Activated T-cell treated with anti-CD3 and anti-CD28 coated beads, Interleukin-2, amount 50 U/mL, for 1 hour (primary cell): ENCODE measurements around the gene TRAK1.

Experiments used
- DNase-seq: peaks from one replicate; pipeline ENCODE4 v3.0.0-alpha.2; 2020

The TRAK1 gene

DNA sequence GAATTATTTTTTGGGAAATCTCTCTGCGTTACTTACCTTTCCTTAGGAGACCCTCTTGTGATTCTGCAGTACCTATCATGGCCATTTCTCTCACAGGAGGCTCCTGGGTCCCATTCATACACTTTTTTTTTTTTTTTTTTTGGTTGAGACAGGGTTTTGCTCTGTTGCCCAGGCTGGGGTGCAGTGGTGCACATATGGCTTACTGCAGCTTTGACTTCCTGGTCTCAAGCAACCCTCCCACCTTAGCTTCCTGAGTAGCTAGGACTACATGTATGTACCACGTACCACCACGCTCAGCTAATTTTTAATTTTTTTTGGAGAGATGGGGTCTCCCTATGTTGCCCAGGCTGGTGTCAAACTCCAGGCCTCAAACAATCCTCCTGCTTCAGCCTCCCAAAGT, 36.1 kb downstream of the TRAK1 start:
- no peak for DNase-seq

DNA sequence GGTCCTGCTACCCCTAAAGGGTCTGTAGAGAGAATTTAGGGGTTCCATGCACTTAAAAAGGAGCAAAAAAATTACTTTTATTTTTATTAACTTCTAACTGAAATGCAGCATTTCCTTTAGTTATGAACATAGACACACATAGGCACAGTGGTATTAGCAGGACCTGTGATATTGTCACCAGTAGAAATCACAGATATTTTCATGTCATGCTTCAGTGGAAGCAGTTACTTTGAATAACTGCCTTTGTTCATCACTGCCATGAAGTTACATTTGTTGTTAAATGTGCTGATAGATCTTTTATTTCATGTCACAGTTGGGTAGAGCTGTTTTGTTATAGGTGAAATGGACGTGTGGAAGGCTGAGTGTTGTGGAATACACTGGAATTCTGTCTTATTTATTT, 37.4 kb downstream of the TRAK1 start:
- no peak for DNase-seq

DNA sequence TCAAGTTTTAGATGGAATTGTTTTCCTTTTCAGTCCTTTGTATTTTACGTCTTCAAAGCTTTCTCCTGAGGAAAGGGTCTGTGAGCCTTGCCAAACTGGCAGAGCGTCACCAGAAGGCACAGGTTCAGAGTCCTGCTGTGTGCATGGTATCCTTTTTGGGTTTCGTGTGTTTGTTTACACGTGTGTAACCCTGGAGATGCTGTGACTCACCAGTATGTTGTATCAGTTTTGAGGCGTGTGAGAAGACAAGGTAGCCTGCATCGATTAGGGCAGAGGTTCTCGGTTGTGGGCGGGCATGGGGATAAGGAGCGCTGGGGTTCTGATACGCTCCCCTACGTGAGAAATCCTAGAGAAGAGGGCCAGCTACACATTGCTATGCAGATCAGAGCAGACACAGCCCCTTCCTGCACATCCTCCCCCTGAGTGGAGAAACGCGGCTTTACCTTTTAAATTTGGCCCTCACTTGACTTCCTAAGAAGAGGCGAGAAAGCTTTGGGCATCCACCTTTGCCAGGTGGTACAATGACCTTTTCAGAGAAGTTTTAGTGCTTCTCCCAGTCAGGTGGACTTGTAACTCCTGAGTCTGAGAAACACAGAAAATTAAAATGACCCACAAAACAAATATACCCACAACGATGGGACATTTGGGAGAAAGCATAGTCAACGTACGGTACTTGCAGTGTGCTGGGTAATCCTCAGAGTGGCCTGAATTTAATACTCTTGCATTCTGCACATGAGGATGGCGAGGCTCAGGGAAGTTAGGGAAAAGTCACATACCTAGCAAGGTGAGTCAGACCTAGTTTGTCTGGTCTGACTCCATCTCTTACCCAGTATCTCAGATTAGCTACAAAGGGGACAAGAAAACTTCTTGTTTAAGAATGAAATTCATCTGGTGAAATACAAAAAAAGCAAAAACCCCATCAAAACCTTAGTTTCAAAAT, 38.1 kb downstream of the TRAK1 start:
- DNase-seq: no peak

DNA sequence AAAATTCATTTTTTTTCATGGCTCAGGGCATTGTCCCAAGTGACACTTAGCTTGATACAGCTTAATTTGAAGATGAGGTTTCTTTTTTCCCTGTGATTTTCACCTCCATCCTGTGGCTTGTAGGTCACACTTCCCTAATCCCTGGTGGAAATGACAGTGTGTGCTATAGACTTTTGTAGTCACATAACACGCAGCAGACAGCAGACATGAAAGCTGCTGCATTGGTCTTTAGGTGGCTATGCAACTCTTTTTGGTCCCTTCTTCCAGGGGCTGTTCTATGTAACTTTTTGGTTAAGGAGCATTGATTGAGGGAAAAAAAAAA, 38.8 kb downstream of the TRAK1 start:
- DNase-seq: no peak

DNA sequence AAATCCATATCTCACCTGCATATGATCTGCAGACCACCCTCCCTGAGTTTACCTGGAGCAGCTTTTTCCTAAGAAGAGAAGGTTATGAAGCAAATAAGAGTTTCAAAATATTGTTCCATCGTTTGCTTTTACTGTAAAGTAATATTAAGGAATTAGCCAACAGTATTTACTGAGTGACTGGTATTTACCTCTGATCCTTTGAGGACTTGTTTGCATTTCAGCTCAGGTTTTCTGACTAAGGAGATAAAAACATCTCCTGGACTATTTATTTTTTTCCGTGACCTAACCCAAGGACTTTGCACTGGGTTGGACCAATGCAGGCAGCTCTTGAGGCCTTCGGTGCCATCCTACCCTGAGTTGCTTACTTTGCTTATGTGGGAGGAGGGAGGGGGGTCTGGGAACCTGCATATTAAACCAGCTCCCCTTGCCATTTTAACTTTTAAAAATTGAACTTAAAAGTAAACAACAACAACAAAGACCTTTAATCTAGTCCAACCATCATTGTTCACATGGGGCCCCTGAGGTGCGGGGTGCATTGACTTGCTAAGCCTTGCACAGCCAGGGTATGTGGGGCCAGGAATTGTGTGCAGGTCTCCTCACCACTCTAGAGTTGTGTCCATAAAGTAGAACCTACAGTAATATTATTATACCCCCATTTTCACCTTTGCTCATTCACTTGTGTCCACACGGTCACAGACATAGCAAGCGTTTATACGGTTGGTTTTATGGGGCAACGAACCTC, 39.3 kb downstream of the TRAK1 start:
- no peak for DNase-seq

DNA sequence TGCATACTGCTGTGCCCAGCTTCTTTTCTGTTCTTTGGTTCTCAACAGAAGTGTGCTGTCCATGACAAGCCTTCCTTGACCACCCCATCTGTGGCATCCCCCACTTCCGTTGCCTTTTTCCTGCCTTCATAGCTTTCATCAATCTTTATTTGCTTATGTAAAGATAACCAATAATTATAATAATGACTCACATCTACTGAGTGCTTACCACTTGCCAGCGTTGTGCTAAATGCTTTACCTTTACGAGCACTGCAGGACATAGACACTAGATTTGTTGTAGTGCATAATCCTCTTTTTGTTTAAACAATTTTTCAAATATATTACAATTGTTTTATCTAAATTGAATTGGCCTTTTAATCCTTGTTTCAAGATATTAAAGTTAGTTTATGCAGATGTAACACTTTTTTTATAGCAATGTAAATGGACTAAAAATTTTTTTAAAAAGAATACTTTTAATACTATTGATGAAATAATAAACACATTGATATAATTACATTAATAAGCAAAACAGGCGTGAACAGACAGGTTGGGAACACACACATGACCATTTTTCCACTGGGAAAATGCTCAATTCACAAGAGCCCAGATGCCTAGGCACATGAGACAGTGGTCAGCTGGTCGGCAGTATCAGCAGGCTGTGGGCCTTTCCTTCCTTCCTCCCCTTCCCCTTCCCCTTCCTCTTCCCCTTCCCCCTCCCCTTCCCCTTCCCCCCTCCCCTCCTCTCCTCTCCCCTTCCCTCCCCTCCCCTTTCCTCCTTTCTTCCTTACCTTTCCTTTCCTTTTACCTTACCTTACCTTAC, 42.5 kb downstream of the TRAK1 start:
- no peak for DNase-seq

DNA sequence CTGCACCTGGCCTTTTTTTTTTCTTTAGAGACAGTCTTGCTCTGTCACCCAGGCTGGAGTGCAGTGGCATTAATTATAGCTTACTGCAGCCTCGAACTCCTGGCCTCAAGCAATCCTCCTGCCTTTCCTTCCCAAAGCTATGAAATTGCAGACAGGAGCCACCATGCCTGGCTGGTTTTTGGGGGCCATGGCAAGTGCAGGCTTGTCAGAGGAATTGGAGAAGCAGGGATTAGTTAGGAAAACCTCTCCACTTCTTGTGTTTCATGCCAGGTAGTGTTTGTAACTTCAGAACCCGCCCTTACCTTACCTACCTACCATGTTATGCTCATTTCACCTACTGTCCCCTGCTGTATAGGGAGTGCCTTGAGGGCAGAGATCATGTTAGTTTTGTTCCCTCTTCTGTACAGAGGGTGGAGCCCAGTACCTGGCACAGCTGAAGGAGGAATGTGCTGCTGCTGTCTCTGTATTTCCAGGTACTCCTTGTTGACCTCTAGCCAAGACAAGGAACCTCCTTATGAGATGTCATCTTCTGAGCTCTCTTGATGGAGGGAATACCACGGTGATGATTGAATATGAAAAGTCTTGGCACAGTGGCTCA, 43.8 kb downstream of the TRAK1 start:
- DNase-seq: no peak

DNA sequence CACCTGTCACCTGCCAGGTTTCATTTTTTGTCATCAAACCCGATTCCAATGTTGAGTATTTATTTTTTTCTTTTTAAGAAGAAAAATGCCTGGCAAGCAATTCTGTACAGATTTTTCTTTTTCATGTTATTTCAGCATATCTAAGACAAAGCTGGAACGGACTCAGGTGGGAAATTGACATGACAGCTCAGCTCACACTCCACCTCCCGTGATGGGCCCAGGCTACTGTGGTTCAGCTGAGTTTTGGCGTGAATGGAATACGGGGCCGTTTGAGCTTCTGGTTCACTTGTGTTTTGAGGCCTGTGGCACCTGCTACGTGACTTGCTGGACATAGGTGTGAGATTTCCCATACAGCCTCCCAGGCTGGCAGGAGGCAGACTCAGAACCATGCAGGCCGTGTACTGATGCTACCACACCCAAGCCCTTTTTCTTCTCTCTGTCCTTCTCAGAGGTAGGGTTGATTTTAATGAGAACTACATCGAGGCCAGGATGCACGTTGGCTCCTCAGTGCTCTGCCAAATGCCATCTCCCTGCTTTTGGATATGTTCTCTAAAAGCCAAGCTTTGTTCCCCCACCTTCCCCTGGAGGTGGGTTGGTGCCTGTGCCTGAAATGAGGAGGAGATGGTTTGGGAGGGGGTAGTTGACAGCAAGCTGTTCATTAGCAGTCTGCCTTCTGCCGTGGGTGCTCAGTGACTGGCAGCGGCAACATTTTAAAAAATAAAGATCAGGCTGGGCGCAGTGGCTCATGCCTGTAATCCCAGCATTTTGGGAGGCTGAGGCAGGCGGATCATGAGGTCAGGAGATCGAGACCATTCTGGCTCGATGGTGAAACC, 48.7 kb downstream of the TRAK1 start:
- DNase-seq: no peak

DNA sequence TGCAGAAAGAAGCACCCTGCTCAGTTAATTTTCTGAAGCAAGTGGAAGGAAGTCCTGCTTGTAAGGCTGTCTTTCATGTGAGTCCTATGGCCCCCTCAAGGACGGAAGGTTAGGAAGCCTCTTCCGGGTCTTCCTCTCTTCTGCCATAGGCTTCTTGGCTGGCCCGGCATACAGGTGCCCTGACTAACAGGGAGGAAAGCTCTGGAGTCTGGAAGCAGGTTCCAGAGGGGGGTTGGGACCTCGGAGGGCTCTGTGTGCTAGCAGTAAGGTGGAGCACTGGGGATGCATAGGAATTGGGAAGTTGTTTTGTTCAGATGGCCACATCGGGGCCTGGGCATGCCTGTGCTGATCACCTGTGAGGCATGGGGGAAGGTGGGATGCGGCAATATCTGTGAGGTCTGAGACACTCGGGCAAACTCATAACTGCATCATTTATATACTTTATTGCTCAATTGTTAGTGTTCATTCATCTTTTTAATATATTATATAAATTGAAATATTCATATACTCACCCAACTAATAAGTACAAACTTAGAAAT, 49.6 kb downstream of the TRAK1 start:
- DNase-seq: no peak

DNA sequence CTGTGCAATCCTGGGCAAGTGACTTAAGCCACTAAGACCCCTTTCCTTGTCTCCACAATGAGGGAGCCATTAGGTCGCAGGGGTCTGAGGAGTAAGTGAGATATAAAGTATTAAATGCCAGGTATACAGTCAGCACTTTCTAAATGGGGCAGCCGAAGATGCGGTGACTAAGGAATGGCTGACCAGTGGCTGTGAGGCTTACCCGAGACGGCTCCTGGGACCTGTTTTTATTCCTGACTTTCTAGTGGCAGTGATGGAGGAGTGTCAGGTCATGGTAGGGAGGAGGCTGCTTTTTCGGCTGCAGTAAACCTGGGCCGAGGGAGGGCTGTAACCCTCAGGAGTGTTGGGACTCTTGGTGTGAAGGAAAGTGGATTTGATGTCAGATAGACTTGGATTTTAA, 52.3 kb downstream of the TRAK1 start:
- DNase-seq: no peak

DNA sequence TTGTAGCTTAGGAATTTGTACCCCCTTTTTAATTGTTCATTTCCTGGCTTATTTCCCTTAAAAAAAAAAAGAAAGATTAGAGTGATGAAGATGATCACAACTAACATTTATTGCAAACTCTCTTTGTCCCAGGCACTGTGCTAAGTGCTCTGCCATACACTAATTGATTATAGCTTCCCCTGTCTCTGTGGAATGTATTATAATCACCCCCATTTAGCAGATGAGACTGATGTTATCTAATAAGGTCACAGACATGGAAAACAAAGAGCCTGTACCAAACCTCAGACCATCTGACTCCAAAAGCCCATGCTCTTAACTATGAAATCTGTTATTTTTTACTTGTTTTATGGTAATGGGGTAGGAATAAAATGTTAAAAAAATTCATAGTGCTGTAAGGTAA, 53.1 kb downstream of the TRAK1 start:
- no peak for DNase-seq

DNA sequence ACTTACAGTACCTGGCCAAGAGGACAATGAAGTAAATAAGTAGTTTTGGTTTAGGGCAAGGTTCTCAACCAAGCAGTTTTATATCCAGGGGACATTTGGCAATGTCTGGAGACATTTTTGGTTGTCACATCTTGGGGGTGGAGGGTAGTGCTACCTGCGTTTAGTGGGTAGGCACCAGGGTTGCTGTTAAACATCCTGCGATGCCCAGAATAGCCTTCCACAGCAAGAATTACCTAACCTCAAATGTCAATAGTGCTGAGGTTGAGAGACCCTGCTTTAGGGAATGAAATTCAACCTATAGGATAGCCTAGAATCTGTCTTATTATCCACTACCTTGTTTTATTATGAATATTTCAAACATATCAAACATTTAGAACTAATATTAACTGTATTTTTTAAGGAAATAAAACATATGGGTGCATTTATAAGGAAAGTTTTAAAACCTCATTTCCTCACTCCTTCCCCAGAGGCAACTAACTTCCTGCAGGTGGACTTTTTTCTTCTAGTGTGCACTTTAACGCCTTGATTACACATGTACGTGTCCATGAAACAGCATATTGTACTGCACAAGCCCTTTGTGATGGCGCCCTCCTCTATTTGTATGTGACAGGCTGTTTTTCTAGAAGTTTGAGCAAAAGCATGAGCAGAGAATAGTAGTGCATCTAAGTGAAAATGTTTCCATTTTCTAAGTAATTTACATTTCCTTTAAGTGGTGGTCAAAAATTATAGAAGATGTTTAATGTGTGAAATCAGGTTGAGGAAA, 57.1 kb downstream of the TRAK1 start:
- DNase-seq: no peak

DNA sequence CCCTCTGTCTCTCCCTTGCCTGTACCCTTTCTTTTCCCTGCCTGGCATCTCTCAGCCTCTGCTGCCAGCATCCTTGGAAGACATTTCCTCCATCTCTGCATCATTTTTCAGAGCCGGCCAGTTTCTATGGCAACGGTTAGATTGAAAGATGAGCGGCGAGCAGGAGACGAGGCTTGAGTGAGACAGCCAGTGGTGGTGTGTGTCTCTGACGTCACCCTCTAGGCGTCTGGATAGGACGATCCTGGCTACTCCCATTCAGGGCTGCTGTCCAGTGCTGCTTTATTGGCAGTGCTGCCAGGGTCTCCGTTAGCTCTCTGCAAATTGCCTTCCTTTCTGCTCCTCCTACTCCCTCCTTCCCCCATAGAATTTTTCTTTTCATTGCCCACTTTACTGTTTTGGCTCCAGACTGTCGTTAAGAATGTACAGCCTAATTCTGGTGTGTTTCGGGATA, 57.9 kb downstream of the TRAK1 start:
- DNase-seq: no peak

DNA sequence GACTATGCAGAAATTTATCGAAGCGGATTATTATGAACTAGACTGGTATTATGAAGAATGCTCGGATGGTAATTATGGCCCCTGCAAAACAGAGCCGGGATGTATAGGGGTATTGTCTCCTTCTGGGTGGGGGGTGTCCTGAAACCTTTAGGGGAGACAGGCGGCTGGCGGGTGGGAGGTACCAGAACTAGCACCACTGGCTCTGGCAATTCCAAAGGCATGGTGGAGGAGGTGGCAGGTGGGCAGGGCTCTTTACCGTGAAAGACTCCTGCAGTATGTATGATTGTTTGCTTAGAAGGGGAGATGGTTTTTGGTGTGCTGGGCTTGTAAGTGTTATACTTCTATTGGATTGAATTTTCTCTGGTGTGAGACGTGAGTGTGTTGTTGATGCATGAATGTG, 58.4 kb downstream of the TRAK1 start:
- DNase-seq: no peak

DNA sequence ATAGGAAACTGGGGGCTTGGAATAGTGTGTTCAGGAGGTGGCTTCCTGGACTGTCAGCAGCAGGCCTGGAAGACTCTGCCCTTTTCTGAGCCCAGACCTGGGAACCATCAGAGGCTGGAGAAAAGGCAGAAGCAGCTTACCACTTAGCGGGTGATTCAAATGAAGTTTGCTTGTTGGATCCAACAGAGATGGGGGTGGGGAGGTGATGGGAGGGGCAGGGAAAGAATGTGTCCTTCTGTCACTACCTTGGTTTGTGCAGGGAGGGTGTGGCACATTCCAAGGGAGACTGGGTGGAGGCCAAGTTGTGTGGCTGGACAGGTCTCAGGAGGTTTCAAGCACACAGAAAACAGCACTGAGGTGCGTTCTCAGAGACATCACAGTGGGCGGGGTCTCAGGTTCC, 58.8 kb downstream of the TRAK1 start:
- no peak for DNase-seq

DNA sequence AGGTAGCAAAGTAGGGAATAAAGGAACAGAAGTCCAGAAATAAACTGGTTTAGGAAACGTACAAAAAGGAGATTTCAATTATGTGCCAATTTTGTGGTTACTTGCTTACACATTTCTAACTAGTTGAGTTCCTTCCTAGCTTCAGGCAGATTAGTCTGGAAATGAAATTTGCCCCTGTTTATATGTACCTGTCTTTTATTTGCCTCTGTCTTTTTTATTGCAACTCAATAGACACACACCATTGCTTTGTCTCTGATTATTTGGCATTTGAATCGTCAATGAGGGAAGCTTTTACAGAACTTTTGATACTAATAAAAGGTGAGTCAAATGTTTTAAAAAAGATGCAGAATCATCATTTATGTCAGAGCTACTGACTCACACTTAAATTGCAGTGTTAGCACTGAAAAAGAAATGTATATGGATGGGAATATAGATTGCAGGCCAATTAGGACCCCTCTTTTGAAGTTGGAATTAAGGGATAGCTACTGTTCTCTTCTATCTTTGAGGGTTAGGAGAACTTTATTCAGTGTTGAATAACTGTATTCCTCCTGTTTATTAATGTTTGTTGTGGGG, 60.5 kb downstream of the TRAK1 start:
- DNase-seq: no peak

DNA sequence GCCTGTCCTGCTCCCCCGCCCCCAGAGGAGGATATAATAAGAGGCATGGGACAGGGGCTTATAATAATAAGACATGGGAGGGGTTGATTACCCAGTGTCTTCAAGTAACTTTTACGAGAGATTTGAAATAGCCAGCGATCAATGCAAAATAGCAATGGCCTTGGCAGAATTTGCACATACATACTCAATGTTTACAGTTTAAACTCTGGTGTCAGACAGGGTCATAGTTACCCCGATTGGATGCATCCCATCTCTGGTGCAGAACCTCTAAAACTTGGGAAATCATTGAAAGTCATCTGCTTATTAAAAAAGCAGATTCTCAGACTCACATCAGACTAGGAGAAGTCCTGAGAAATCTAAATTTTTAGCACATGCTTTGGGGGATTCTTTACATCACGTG, 61.0 kb downstream of the TRAK1 start:
- DNase-seq: no peak

DNA sequence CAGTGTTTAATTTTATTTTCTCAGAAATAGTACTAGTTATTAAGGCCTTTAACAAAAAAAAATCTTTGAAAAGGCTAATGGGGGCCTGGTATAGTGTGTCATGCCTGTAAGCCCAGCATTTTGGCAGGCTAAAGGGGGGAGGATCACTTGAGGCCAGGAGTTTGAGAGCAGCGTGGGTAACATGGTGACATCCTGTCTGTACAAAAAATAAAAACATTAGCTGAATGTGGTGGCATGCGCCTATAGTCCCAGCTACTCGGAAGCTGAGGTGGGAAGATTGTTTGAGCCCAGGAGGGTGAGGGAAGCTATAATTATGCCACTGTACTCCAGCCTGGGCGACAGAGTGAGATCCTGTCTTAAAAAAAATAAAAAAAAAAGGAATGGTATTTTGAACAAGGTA, 61.9 kb downstream of the TRAK1 start:
- no peak for DNase-seq

DNA sequence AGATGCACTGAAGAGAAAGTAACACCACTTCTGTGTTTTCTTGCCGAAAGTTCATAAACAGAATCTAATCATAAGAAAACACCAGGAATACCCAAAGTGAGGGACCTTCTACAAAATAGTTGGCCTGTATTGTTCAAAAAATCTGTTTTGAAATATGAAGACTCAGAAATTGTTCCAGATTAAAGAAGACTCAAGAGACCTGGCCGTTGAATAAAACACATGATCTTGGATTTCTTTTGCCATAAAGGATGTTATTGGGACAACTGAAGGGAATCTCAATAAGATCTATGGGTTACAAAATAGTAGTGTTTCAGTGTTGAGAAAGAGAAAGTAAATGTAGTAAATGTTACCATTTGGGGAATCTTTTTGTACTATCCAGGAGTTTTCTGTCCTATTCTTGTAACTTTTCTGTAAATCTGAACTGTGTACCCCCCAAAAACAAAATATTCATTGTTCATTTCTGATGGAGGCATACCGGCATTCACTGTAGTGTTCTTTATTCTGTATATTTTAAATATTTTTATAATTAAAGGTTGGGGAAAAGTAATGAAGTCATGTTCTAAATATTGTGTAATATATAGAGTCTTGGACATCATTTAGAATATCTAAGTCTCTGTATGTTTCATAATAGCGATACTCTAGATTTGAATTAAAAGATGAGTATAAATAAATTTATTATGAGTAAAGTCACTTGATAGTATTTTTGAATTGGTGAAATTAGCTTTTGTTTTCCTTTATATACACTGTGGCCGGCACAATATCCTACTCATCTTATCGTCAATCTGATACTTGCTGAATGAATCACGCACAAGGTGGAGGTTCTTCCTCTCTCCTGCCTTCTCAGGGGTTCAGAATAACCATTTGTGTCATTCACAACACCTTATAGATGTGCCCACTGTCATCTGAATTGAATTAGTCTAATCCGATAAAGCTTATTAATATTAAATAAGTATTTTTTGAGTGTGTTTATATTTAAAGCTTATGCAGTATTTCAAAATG, 66.7 kb downstream of the TRAK1 start:
- DNase-seq: no peak
